Heart left ventricle (tissue), 16 donors: ENCODE measurements around the gene MISP. TPM values are rescaled to one million over a fixed set of nuclear protein-coding genes. Genes with fewer than 3 reads are reported as not detected.

Experiments used
- ATAC-seq, 4 donors: fragments of 200-7000 bp; cut with Tn5 transposase; one replicate each; pipeline ENCODE4 v1.9.1; 2020 to 2022; ENCODE audit warnings: moderate library complexity in 4 of 4, mild to moderate bottlenecking in 3 of 4, moderate number of reproducible peaks in 1 of 4
- DNase-seq, 5 donors: peaks; one replicate each; pipeline ENCODE4 v3.0.0-alpha.2; 2020
- H3K27ac ChIP-seq, 12 donors: fragments of 200-600 bp; sonication (generic) in 4 of 12; one replicate each; pipeline versions ENCODE4 v1.5.0 to v1.8.0; 2016 to 2022; ENCODE audit warnings: mild to moderate bottlenecking in 2 of 12
- H3K27me3 ChIP-seq, 9 donors: fragments of 200-600 bp; sonication (generic) in 2 of 9; one replicate each; pipeline versions ENCODE4 v1.5.1 to v1.8.0; 2016 to 2022; ENCODE audit warnings: mild to moderate bottlenecking in 3 of 9
- H3K36me3 ChIP-seq, 9 donors: fragments of 200-600 bp; sonication (generic) in 2 of 9; one replicate each; pipeline versions ENCODE4 v1.5.0 to v1.8.0; 2018 to 2022; ENCODE audit warnings: mild to moderate bottlenecking in 2 of 9
- H3K4me1 ChIP-seq, 12 donors: fragments of 200-600 bp; sonication (generic) in 4 of 12; one replicate each; pipeline versions ENCODE4 v1.5.0 to v1.8.0; 2016 to 2022; ENCODE audit warnings: mild to moderate bottlenecking in 3 of 12
- H3K4me3 ChIP-seq, 12 donors: fragments of 200-600 bp; sonication (generic) in 4 of 12; one replicate each; pipeline versions ENCODE4 v1.5.0 to v1.8.0; 2017 to 2022; ENCODE audit warnings: mild to moderate bottlenecking in 9 of 12, moderate library complexity in 4 of 12
- H3K9me3 ChIP-seq, 12 donors: fragments of 200-600 bp; sonication (generic) in 4 of 12; one replicate each; pipeline versions ENCODE4 v1.5.0 to v1.8.0; 2016 to 2022; ENCODE audit warnings: mild to moderate bottlenecking in 1 of 12
- CTCF ChIP-seq, 12 donors: fragments of 200-600 bp; sonication (generic) in 4 of 12; IDR thresholded peaks; one replicate each; pipeline versions ENCODE4 v1.5.0 to v1.8.0; 2018 to 2022; ENCODE audit warnings: antibody characterized with exemption in 12 of 12, mild to moderate bottlenecking in 5 of 12
- POLR2A ChIP-seq, 2 donors: fragments of 450-650 bp; IDR thresholded peaks; one replicate each; pipeline ENCODE4 v1.6.1; 2017; ENCODE audit warnings: antibody characterized with exemption in 2 of 2, mild to moderate bottlenecking in 2 of 2, moderate library complexity in 2 of 2
- WGBS, 4 donors: extraction: QIAGEN DNeasy Blood & Tissue Kit in 2 of 4; methylation state at CpG; one replicate each; pipeline versions ENCODE4 v1.1.5 to v1.1.7; 2013 to 2018; 5-methylcytosine and 5-hydroxymethylcytosine counted together
- intact Hi-C, 10 donors: fragments of 100-400 bp; cut with DNase I; formaldehyde crosslinking; loops; one replicate each; pipeline versions ENCODE4 v1.11.1 to v1.14.2; 2022
- polyA plus RNA-seq, 2 donors: library from polyadenylated mRNA; stranded (reverse); fragments of 200-250 nt; gene quantifications; one replicate each; pipeline ENCODE4 v1.2.3, GENCODE V29; 2013
- total RNA-seq, 9 donors: library from RNA; depleted of rRNA in 2 of 9; stranded (reverse); fragments of >200 nt in 2 of 9; fragmentation: NEBNext Ultra II Directional in 3 of 9; extraction: Animal tissue kit (Norgen Biotek cat#: 25700) in 3 of 9; gene quantifications; one replicate each; pipeline versions ENCODE4 v1.1.0 to v1.2.4, GENCODE V29; 2016 to 2023
- donor health status: ischemic (EF 13 %, LVEDD 7.1; RV severe dilation, severe dysfunction).
- donor health status: healthy with polysubstance abuse.
- donor health status: DM: no; HTN: yes; CAD: no.
- donor health status: DM: no; HTN: no; CAD: no.
- donor health status: ischemic (EF 25% LVEDD 6.9; RV normal size, moderate dysfunction).
- donor health status: ischemic (EF 25% LVEDD 5.7; RV mildly dilated, moderate dysfunction).
- donor health status: healthy.
- donor health status: DM: yes; HTN: yes; CAD: no.
- donor health status: ischemic (EF 35%, LVEDD 5.7; RV mildly dilated, moderate dysfunction).
- donor health status: nonischemic (EF 11% LVEDD 7.7; RV severe dilation, severe dysfunction).
- donor health status: DM: yes; HTN: yes; CAD: no.
- donor health status: PGD.
- donor health status: ischemic (EF 29% LVEDD 5.4; RV normal size, mild dysfunction).
- donor health status: nonischemic (EF 23%, LVEDD 6.1; RV moderate dilation, normal function).

The MISP gene
- total and polyA plus RNA-seq, 11 donors: 0.06 to 1.1 TPM; not detected in 9

- no peaks in the 10 kb centered on the region for H3K9me3 ChIP-seq
- WGBS, 4 donors: 89 to 96% (median 93%) methylated on average over 10 to 12 of the region's 12 CpGs
- H3K36me3 ChIP-seq: no peaks in the 10 kb centered on the region
- intact Hi-C loops: no loop called here
- no peak overlapping the region for H3K27ac ChIP-seq
- DNase-seq (no peak), ATAC-seq (no peak)
- peaks cover 2 to 53% (median 36%) of the 10 kb centered on the region in 12 donors for H3K4me1 ChIP-seq
- TF ChIP-seq CTCF (IDR thresholded peaks at IDR 0.05): no peak
- no peak for TF ChIP-seq POLR2A (IDR thresholded peaks at IDR 0.05)
- no peaks in the 10 kb centered on the region for H3K27me3 ChIP-seq
- H3K4me3 ChIP-seq: no peak overlapping the region
These were observed 42.9 kb downstream of the MISP start for GRCh38 chr19:793806-794205.

GRCh38 chr19:795073-795611, 44.2 kb downstream of the MISP start:
- peak overlapping the region in 1 of 12 donors; percentile 10 for H3K4me3 ChIP-seq
- no peaks in the 10 kb centered on the region for H3K9me3 ChIP-seq
- H3K4me1 ChIP-seq: peaks cover 4 to 56% (median 41%) of the 10 kb centered on the region in 12 donors
- peaks cover 0 to 11% (median 2%) of the 10 kb centered on the region in 9 donors for H3K36me3 ChIP-seq
- peak overlapping the region in 2 of 12 donors; percentile 17 to 64 for H3K27ac ChIP-seq
- intact Hi-C loops: loop anchor here in 1 of 10 donors (5.0 kb wide), 1 partner anchor 457 kb away; no protein-coding TSS in a partner anchor
- H3K27me3 ChIP-seq: no peaks in the 10 kb centered on the region
- 84 to 95% (median 89%) methylated on average over 27 to 28 of the region's 28 CpGs for WGBS, 4 donors
- no peak for TF ChIP-seq CTCF (IDR thresholded peaks at IDR 0.05)
- TF ChIP-seq POLR2A (IDR thresholded peaks at IDR 0.05): no peak
- no peak for ATAC-seq
- peak in 3 of 5 donors; percentile 13 to 56 (median 30) for DNase-seq

- Histone ChIP-seq H3K27ac (peak overlapping the region in 10 of 12 donors; percentile 74 to 100 (median 90)), H3K9me3 (no peaks in the 10 kb centered on the region), H3K4me3 (peak overlapping the region; percentile 48 to 99 (median 76)), H3K27me3 (no peaks in the 10 kb centered on the region), H3K36me3 (peaks cover 0 to 19% (median 2%) of the 10 kb centered on the region in 9 donors), H3K4me1 (peaks cover 11 to 56% (median 43%) of the 10 kb centered on the region in 12 donors)
- TF ChIP-seq CTCF (IDR thresholded peaks at IDR 0.05) (no peak), POLR2A (IDR thresholded peaks at IDR 0.05) (no peak)
- intact Hi-C loops: loop anchor here in 1 of 10 donors (5.0 kb wide), 1 partner anchor 456 kb away; no protein-coding TSS in a partner anchor
- DNase-seq (peak in 2 of 5 donors; percentile 21 to 44), ATAC-seq (no peak)
- 80 to 84% (median 82%) methylated on average over 30 to 39 of the region's 39 CpGs for WGBS, 4 donors
These were observed 45.0 kb downstream of the MISP start for GRCh38 chr19:795691-796581.
